Measurements from ENCODE around the gene MIPOL1. TPM values are rescaled to one million over a fixed set of nuclear protein-coding genes. Genes with fewer than 3 reads are reported as not detected.

Gene MIPOL1
- total and polyA plus RNA-seq, 9 of the 15 experiments (the other 6 are each of a cell fraction or from before 2014, with no cell fraction given), result 6.7 to 21.9 (median 12.4) TPM

- TF ChIP-seq MGA (IDR thresholded peaks at IDR 0.05), result peak; percentile 70
- peak; percentile 76 for TF ChIP-seq ATF3 (IDR thresholded peaks at IDR 0.05)
- no peak for TF ChIP-seq ATF3 (CRISPR knock-in tag; conservative IDR thresholded peaks at IDR 0.05)
- TF ChIP-seq CGGBP1 (CRISPR knock-in tag; IDR thresholded peaks at IDR 0.05), result no peak
- TF ChIP-seq TFE3 (CRISPR knock-in tag; IDR thresholded peaks at IDR 0.05), result no peak
- TF ChIP-seq SAFB2 (IDR thresholded peaks at IDR 0.05; ENCODE audit: borderline replicate concordance, low read depth, low read length, severe bottlenecking), result no peak
- TF ChIP-seq SRSF7 (optimal IDR thresholded peaks at IDR 0.05; ENCODE audit: low read depth, low read length), result no peak
- no peak for TF ChIP-seq NCOA6 (IDR thresholded peaks at IDR 0.05)
- no peak for TF ChIP-seq SNRNP70 (optimal IDR thresholded peaks at IDR 0.05; ENCODE audit: low read depth, low read length)
- TF ChIP-seq NFIX (CRISPR knock-in tag; IDR thresholded peaks at IDR 0.05; ENCODE audit: low read depth), result no peak
- no peak for TF ChIP-seq NCOA2 (IDR thresholded peaks at IDR 0.05; ENCODE audit: partially characterized antibody in 2 of 2)
- no peak for TF ChIP-seq PRMT5 (CRISPR knock-in tag; IDR thresholded peaks at IDR 0.05)
- no peak for TF ChIP-seq MEF2A (IDR thresholded peaks at IDR 0.05; ENCODE audit: control insufficient read depth, low read depth, low read length)
Observed at GRCh38 chr14:37595809-37596621, 398.3 kb downstream of the MIPOL1 start (continued).

All from K562 (cell line).